B cell (primary cell): ENCODE results near the gene SGPL1.
"Not testable (repeated sequence)": the region's sequence is repeated elsewhere in the genome, so short reads cannot be mapped to it uniquely, and the experiment has no call there.

Experiments used
- EZH2 ChIP-seq: IDR thresholded peaks from 2 replicates; pipeline ENCODE4 v1.6.1; 2012; ENCODE audit warnings: borderline replicate concordance, low read depth, mild to moderate bottlenecking, moderate library complexity, low read length; ENCODE audit not compliant: insufficient read depth, poor library complexity, severe bottlenecking
- TF ChIP-seq, protein P1 (sequence below): fragments of 200-600 bp; IDR thresholded peaks from one replicate; pipeline ENCODE4 v1.8.0; 2022; ENCODE audit warnings: antibody characterized with exemption, mild to moderate bottlenecking

DNA sequence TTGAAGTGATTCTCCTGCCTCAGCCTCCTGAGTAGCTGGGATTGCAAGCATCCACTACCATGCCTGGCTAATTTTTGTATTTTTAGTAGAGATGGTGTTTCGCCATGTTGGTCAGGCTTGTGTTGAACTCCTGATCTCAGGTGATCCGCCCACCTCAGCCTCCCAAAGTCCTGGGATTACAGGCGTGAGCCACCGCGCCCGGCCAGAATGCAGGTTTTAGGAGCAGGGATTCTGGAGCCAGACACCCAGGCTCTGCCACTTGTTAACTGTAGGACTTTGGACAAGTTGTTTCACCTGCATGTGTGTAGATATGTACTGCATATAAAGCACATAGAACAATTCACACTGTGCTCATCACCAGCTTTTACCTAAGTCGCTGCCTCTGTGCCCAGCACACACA is 45.2 kb upstream of the SGPL1 start:
- TF ChIP-seq, protein P1, sequence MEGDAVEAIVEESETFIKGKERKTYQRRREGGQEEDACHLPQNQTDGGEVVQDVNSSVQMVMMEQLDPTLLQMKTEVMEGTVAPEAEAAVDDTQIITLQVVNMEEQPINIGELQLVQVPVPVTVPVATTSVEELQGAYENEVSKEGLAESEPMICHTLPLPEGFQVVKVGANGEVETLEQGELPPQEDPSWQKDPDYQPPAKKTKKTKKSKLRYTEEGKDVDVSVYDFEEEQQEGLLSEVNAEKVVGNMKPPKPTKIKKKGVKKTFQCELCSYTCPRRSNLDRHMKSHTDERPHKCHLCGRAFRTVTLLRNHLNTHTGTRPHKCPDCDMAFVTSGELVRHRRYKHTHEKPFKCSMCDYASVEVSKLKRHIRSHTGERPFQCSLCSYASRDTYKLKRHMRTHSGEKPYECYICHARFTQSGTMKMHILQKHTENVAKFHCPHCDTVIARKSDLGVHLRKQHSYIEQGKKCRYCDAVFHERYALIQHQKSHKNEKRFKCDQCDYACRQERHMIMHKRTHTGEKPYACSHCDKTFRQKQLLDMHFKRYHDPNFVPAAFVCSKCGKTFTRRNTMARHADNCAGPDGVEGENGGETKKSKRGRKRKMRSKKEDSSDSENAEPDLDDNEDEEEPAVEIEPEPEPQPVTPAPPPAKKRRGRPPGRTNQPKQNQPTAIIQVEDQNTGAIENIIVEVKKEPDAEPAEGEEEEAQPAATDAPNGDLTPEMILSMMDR, result not testable (repeated sequence)
- not testable (repeated sequence) for TF ChIP-seq EZH2
